ENCODE data around the gene STK25.
"Not testable (repeated sequence)": the region's sequence is repeated elsewhere in the genome, so short reads cannot be mapped to it uniquely, and the experiment has no call there.

STK25 gene

GRCh38 chr2:241461693-241462677, 46.4 kb downstream of the STK25 start:
- no peak overlapping the region for H3K4me3 ChIP-seq (ENCODE audit: control insufficient read depth in 1 of 7, extremely low read depth in 1 of 7, insufficient read depth in 4 of 7, low read depth in 2 of 7, low read length in 6 of 7)
- 96% methylated on average over 14 of the region's 19 CpGs for WGBS (ENCODE audit: insufficient coverage)
- ChIA-PET POLR2A (interaction anchor here (0.5 kb wide), 1 partner anchor 179 kb away, joined by 3 read pairs; no protein-coding TSS in a partner anchor), CTCF (no interaction called here)
- H3K27ac ChIP-seq (ENCODE audit: insufficient read depth in 1 of 2, low read depth in 1 of 2, low read length in 2 of 2, poor library complexity in 1 of 2, severe bottlenecking in 2 of 2): no peak overlapping the region
- peaks cover 0 to 19% (median 3%) of the 10 kb centered on the region in 5 experiments for H3K27me3 ChIP-seq (replicated peaks in 2 of 5; ENCODE audit: control insufficient read depth in 4 of 5, insufficient read depth in 5 of 5, low read length in 4 of 5)
- no peaks in the 10 kb centered on the region for H3K36me3 ChIP-seq (ENCODE audit: control insufficient read depth in 4 of 4, insufficient read depth in 4 of 4, low read length in 3 of 4)
- no peaks in the 10 kb centered on the region for H3K9me3 ChIP-seq (ENCODE audit: control extremely low read depth in 1 of 5, control insufficient read depth in 4 of 5, insufficient read depth in 2 of 5, low read depth in 1 of 5, low read length in 4 of 5)
- DNase-seq: no peak
- no peaks in the 10 kb centered on the region for H3K4me1 ChIP-seq (ENCODE audit: control extremely low read depth in 1 of 4, control insufficient read depth in 4 of 4, insufficient read depth in 4 of 4, low read length in 3 of 4)

- ChIA-PET CTCF (interaction anchor here (0.9 kb wide), 1 partner anchor 16 kb away, joined by 3 read pairs; no protein-coding TSS in a partner anchor), POLR2A (no interaction called here)
Measured at GRCh38 chr2:241460631-241461030, 47.8 kb downstream of the STK25 start.

GRCh38 chr2:241459520-241459919, 48.9 kb downstream of the STK25 start:
- H3K9me3 ChIP-seq (ENCODE audit: control extremely low read depth in 1 of 5, control insufficient read depth in 4 of 5, insufficient read depth in 2 of 5, low read depth in 1 of 5, low read length in 4 of 5): no peaks in the 10 kb centered on the region
- no peak for DNase-seq
- ChIA-PET CTCF (no interaction called here), POLR2A (no interaction called here)
- WGBS (ENCODE audit: insufficient coverage): 99% methylated on average over 12 of the region's 13 CpGs
- peaks cover 0 to 22% (median 15%) of the 10 kb centered on the region in 5 experiments for H3K27me3 ChIP-seq (replicated peaks in 2 of 5; ENCODE audit: control insufficient read depth in 4 of 5, insufficient read depth in 5 of 5, low read length in 4 of 5)
- no peak overlapping the region for H3K4me3 ChIP-seq (ENCODE audit: control insufficient read depth in 1 of 7, extremely low read depth in 1 of 7, insufficient read depth in 4 of 7, low read depth in 2 of 7, low read length in 6 of 7)
- H3K4me1 ChIP-seq (ENCODE audit: control extremely low read depth in 1 of 4, control insufficient read depth in 4 of 4, insufficient read depth in 4 of 4, low read length in 3 of 4): no peaks in the 10 kb centered on the region
- H3K27ac ChIP-seq (ENCODE audit: insufficient read depth in 1 of 2, low read depth in 1 of 2, low read length in 2 of 2, poor library complexity in 1 of 2, severe bottlenecking in 2 of 2): no peak overlapping the region
- H3K36me3 ChIP-seq (ENCODE audit: control insufficient read depth in 4 of 4, insufficient read depth in 4 of 4, low read length in 3 of 4): no peaks in the 10 kb centered on the region

More at GRCh38 chr2:241460631-241461030, 47.8 kb downstream of the STK25 start:
- no peak overlapping the region for H3K27ac ChIP-seq (ENCODE audit: insufficient read depth in 1 of 2, low read depth in 1 of 2, low read length in 2 of 2, poor library complexity in 1 of 2, severe bottlenecking in 2 of 2)
- peaks cover 0 to 22% (median 12%) of the 10 kb centered on the region in 5 experiments for H3K27me3 ChIP-seq (replicated peaks in 2 of 5; ENCODE audit: control insufficient read depth in 4 of 5, insufficient read depth in 5 of 5, low read length in 4 of 5)
- H3K4me3 ChIP-seq (ENCODE audit: control insufficient read depth in 1 of 7, extremely low read depth in 1 of 7, insufficient read depth in 4 of 7, low read depth in 2 of 7, low read length in 6 of 7): no peak overlapping the region
- no peaks in the 10 kb centered on the region for H3K36me3 ChIP-seq (ENCODE audit: control insufficient read depth in 4 of 4, insufficient read depth in 4 of 4, low read length in 3 of 4)
- no peaks in the 10 kb centered on the region for H3K4me1 ChIP-seq (ENCODE audit: control extremely low read depth in 1 of 4, control insufficient read depth in 4 of 4, insufficient read depth in 4 of 4, low read length in 3 of 4)
- H3K9me3 ChIP-seq (ENCODE audit: control extremely low read depth in 1 of 5, control insufficient read depth in 4 of 5, insufficient read depth in 2 of 5, low read depth in 1 of 5, low read length in 4 of 5): no peaks in the 10 kb centered on the region
- no peak for DNase-seq
- WGBS (ENCODE audit: insufficient coverage): 96% methylated on average over 3 of the region's 3 CpGs

GRCh38 chr2:241458687-241459086, 49.7 kb downstream of the STK25 start:
- Histone ChIP-seq H3K36me3 (ENCODE audit: control insufficient read depth in 4 of 4, insufficient read depth in 4 of 4, low read length in 3 of 4) (no peaks in the 10 kb centered on the region), H3K4me3 (ENCODE audit: control insufficient read depth in 1 of 7, extremely low read depth in 1 of 7, insufficient read depth in 4 of 7, low read depth in 2 of 7, low read length in 6 of 7) (no peak overlapping the region), H3K27ac (ENCODE audit: insufficient read depth in 1 of 2, low read depth in 1 of 2, low read length in 2 of 2, poor library complexity in 1 of 2, severe bottlenecking in 2 of 2) (no peak overlapping the region), H3K9me3 (ENCODE audit: control extremely low read depth in 1 of 5, control insufficient read depth in 4 of 5, insufficient read depth in 2 of 5, low read depth in 1 of 5, low read length in 4 of 5) (no peaks in the 10 kb centered on the region), H3K27me3 (replicated peaks in 2 of 5; ENCODE audit: control insufficient read depth in 4 of 5, insufficient read depth in 5 of 5, low read length in 4 of 5) (peaks cover 0 to 28% (median 14%) of the 10 kb centered on the region in 5 experiments), H3K4me1 (ENCODE audit: control extremely low read depth in 1 of 4, control insufficient read depth in 4 of 4, insufficient read depth in 4 of 4, low read length in 3 of 4) (no peaks in the 10 kb centered on the region)
- ChIA-PET POLR2A (no interaction called here), CTCF (no interaction called here)
- no peak for DNase-seq
- WGBS (ENCODE audit: insufficient coverage): 91% methylated on average over 5 of the region's 5 CpGs

GRCh38 chr2:241456546-241456945, 51.8 kb downstream of the STK25 start:
- DNase-seq: no peak
- Histone ChIP-seq H3K4me1 (ENCODE audit: control extremely low read depth in 1 of 4, control insufficient read depth in 4 of 4, insufficient read depth in 4 of 4, low read length in 3 of 4) (no peaks in the 10 kb centered on the region), H3K4me3 (ENCODE audit: control insufficient read depth in 1 of 7, extremely low read depth in 1 of 7, insufficient read depth in 4 of 7, low read depth in 2 of 7, low read length in 6 of 7) (no peak overlapping the region), H3K27ac (ENCODE audit: insufficient read depth in 1 of 2, low read depth in 1 of 2, low read length in 2 of 2, poor library complexity in 1 of 2, severe bottlenecking in 2 of 2) (no peak overlapping the region), H3K27me3 (replicated peaks in 2 of 5; ENCODE audit: control insufficient read depth in 4 of 5, insufficient read depth in 5 of 5, low read length in 4 of 5) (peaks cover 0 to 37% (median 10%) of the 10 kb centered on the region in 5 experiments), H3K9me3 (ENCODE audit: control extremely low read depth in 1 of 5, control insufficient read depth in 4 of 5, insufficient read depth in 2 of 5, low read depth in 1 of 5, low read length in 4 of 5) (no peaks in the 10 kb centered on the region), H3K36me3 (ENCODE audit: control insufficient read depth in 4 of 4, insufficient read depth in 4 of 4, low read length in 3 of 4) (no peaks in the 10 kb centered on the region)
- 90% methylated on average over 9 of the region's 11 CpGs for WGBS (ENCODE audit: insufficient coverage)
- ChIA-PET POLR2A (no interaction called here), CTCF (no interaction called here)

GRCh38 chr2:241454837-241455485, 53.4 kb downstream of the STK25 start:
- Histone ChIP-seq H3K36me3 (ENCODE audit: control insufficient read depth in 4 of 4, insufficient read depth in 4 of 4, low read length in 3 of 4) (no peaks in the 10 kb centered on the region), H3K9me3 (ENCODE audit: control extremely low read depth in 1 of 5, control insufficient read depth in 4 of 5, insufficient read depth in 2 of 5, low read depth in 1 of 5, low read length in 4 of 5) (no peaks in the 10 kb centered on the region), H3K4me1 (ENCODE audit: control extremely low read depth in 1 of 4, control insufficient read depth in 4 of 4, insufficient read depth in 4 of 4, low read length in 3 of 4) (no peaks in the 10 kb centered on the region), H3K27me3 (replicated peaks in 2 of 5; ENCODE audit: control insufficient read depth in 4 of 5, insufficient read depth in 5 of 5, low read length in 4 of 5) (peaks cover 0 to 51% (median 8%) of the 10 kb centered on the region in 5 experiments), H3K27ac (ENCODE audit: insufficient read depth in 1 of 2, low read depth in 1 of 2, low read length in 2 of 2, poor library complexity in 1 of 2, severe bottlenecking in 2 of 2) (no peak overlapping the region), H3K4me3 (ENCODE audit: control insufficient read depth in 1 of 7, extremely low read depth in 1 of 7, insufficient read depth in 4 of 7, low read depth in 2 of 7, low read length in 6 of 7) (no peak overlapping the region)
- CTCF ChIA-PET: no interaction called here
- WGBS (ENCODE audit: insufficient coverage): 100% methylated on average over 2 of the region's 3 CpGs
- POLR2A ChIA-PET: no interaction called here
- DNase-seq: peak in 1 of 3 donors; percentile 7

- 95% methylated on average over 8 of the region's 9 CpGs for WGBS (ENCODE audit: insufficient coverage)
- H3K4me1 ChIP-seq (ENCODE audit: control extremely low read depth in 1 of 4, control insufficient read depth in 4 of 4, insufficient read depth in 4 of 4, low read length in 3 of 4); H3K36me3 ChIP-seq (ENCODE audit: control insufficient read depth in 4 of 4, insufficient read depth in 4 of 4, low read length in 3 of 4); DNase-seq; H3K27ac ChIP-seq (ENCODE audit: insufficient read depth in 1 of 2, low read depth in 1 of 2, low read length in 2 of 2, poor library complexity in 1 of 2, severe bottlenecking in 2 of 2); CTCF ChIA-PET; POLR2A ChIA-PET; H3K9me3 ChIP-seq (ENCODE audit: control extremely low read depth in 1 of 5, control insufficient read depth in 4 of 5, insufficient read depth in 2 of 5, low read depth in 1 of 5, low read length in 4 of 5); H3K4me3 ChIP-seq (ENCODE audit: control insufficient read depth in 1 of 7, extremely low read depth in 1 of 7, insufficient read depth in 4 of 7, low read depth in 2 of 7, low read length in 6 of 7): not testable (repeated sequence)
- H3K27me3 ChIP-seq (replicated peaks in 2 of 5; ENCODE audit: control insufficient read depth in 4 of 5, insufficient read depth in 5 of 5, low read length in 4 of 5): peaks cover 0 to 52% (median 8%) of the 10 kb centered on the region in 5 experiments
Measured at GRCh38 chr2:241453919-241454318, 54.5 kb downstream of the STK25 start.
